Spleen (tissue), 7 donors: Measurements from ENCODE around the gene NUAK1.

Experiments
- POLR2AphosphoS5 ChIP-seq, 3 donors: sonication (generic); formaldehyde crosslinking; IDR thresholded peaks; one replicate each; pipeline ENCODE4 v1.5.1; 2017; ENCODE audit warnings: antibody characterized with exemption in 3 of 3
- TF ChIP-seq, protein P1 (sequence below), 11 experiments: fragments of 200-600 bp in 7 of 11; fragments of 450-650 bp in 4 of 11; sonication (generic) in 4 of 11; IDR thresholded peaks in 8 of 11; conservative IDR thresholded peaks in 3 of 11; 1 replicate in 7 of 11; 2 replicates in 4 of 11; pipeline versions ENCODE4 v1.4.0 to v1.8.0; 2016 to 2021; ENCODE audit warnings: antibody characterized with exemption in 11 of 11, inconsistent platforms in 4 of 11, mild to moderate bottlenecking in 1 of 11
- donor health status: DM: no; HTN: no; CAD: no; lungs with moderate emphysema.
- donor health status: DM: no; HTN: no; CAD: no.
- donor health status: DM: no; HTN: no; CAD: no.

DNA sequence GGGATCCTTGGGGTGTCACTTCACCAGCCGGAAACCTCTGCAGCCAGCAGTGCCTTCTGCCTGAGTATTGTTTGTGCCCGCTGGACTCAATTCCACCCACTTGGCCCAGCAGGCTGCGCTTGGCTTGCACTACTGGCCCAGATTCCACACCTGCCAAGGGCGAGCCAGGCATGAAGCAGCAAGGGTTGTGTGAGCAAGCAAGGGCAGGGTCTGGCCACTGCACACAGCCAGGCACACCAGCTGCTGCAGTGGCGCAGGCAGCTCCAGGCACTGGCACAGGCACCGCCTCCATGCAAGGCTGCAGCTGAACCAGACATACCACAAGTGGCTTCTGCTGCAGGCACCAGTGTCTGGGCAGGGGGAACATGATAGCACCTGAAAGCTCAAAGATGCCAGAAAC, 99.5 kb downstream of the NUAK1 start:
- TF ChIP-seq, protein P1, sequence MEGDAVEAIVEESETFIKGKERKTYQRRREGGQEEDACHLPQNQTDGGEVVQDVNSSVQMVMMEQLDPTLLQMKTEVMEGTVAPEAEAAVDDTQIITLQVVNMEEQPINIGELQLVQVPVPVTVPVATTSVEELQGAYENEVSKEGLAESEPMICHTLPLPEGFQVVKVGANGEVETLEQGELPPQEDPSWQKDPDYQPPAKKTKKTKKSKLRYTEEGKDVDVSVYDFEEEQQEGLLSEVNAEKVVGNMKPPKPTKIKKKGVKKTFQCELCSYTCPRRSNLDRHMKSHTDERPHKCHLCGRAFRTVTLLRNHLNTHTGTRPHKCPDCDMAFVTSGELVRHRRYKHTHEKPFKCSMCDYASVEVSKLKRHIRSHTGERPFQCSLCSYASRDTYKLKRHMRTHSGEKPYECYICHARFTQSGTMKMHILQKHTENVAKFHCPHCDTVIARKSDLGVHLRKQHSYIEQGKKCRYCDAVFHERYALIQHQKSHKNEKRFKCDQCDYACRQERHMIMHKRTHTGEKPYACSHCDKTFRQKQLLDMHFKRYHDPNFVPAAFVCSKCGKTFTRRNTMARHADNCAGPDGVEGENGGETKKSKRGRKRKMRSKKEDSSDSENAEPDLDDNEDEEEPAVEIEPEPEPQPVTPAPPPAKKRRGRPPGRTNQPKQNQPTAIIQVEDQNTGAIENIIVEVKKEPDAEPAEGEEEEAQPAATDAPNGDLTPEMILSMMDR (IDR thresholded peaks at IDR 0.05 in 8 of 11, conservative IDR thresholded peaks at IDR 0.05 in 3 of 11), result no peak
- TF ChIP-seq POLR2AphosphoS5 (IDR thresholded peaks at IDR 0.05), result no peak
